ENCODE results near the gene LRRFIP1. TPM values are rescaled to one million over a fixed set of nuclear protein-coding genes. Genes with fewer than 3 reads are reported as not detected.

Gene LRRFIP1
- total and polyA plus RNA-seq, 12 donors, result 18.7 to 79.7 (median 51.8) TPM

- Histone ChIP-seq H3K36me3 (replicated peaks in 1 of 2) (peaks cover 0 to 5% of the 10 kb centered on the region in 2 donors), H3K27me3 (no peaks in the 10 kb centered on the region), H3K27ac (peak overlapping the region in 1 of 5 donors; percentile 18), H3K4me3 (no peak overlapping the region), H3K4me1 (replicated peaks in 1 of 2) (peaks cover 10 to 13% of the 10 kb centered on the region in 2 donors), H3K9me3 (replicated peaks in 1 of 3) (no peaks in the 10 kb centered on the region)
- intact Hi-C loops (cut with DNase I), result loop anchor here (2.0 to 10.0 kb wide), 4 partner anchors 71 to 229 kb away; no protein-coding TSS in a partner anchor
- TF ChIP-seq POLR2A (IDR thresholded peaks at IDR 0.05) (no peak), CTCF (IDR thresholded peaks at IDR 0.05) (peak in 2 of 6 experiments; percentile 12 to 24)
- DNase-seq, result peak in 5 of 7 donors; percentile 17 to 72 (median 52)
- 65 to 74% (median 69%) methylated on average over 9 to 12 of the region's 12 CpGs for WGBS, 4 donors
Observed at GRCh38 chr2:237743561-237744269, 116.3 kb downstream of the LRRFIP1 start.

GRCh38 chr2:237744270-237744612 lies 116.9 kb downstream of the LRRFIP1 start:
- H3K27me3 ChIP-seq, result no peaks in the 10 kb centered on the region
- H3K27ac ChIP-seq, result peak overlapping the region in 1 of 5 donors; percentile 18
- peak in 1 of 7 donors; percentile 49 for DNase-seq
- H3K4me1 ChIP-seq (replicated peaks in 1 of 2), result peaks cover 5 to 8% of the 10 kb centered on the region in 2 donors
- H3K9me3 ChIP-seq (replicated peaks in 1 of 3), result no peaks in the 10 kb centered on the region
- TF ChIP-seq POLR2A (IDR thresholded peaks at IDR 0.05) (no peak), CTCF (IDR thresholded peaks at IDR 0.05) (no peak)
- intact Hi-C loops (cut with DNase I), result loop anchor here (5.0 to 10.0 kb wide), 3 partner anchors 72 to 229 kb away; no protein-coding TSS in a partner anchor
- WGBS, 4 donors, result 94 to 98% (median 96%) methylated on average over 6 of the region's 6 CpGs
- H3K36me3 ChIP-seq (replicated peaks in 1 of 2), result peaks cover 0 to 10% of the 10 kb centered on the region in 2 donors
- no peak overlapping the region for H3K4me3 ChIP-seq

GRCh38 chr2:237744613-237745249 lies 117.3 kb downstream of the LRRFIP1 start:
- WGBS, 4 donors, result 50 to 51% (median 50%) methylated on average over 18 of the region's 18 CpGs
- H3K4me1 ChIP-seq (replicated peaks in 1 of 2), result peaks cover under 1 to 3% of the 10 kb centered on the region in 2 donors
- no peaks in the 10 kb centered on the region for H3K9me3 ChIP-seq (replicated peaks in 1 of 3)
- DNase-seq, result peak; percentile 59 to 92 (median 79)
- H3K27me3 ChIP-seq, result no peaks in the 10 kb centered on the region
- no peak for TF ChIP-seq POLR2A (IDR thresholded peaks at IDR 0.05)
- peak; percentile 91 to 98 (median 96) for TF ChIP-seq CTCF (IDR thresholded peaks at IDR 0.05)
- H3K36me3 ChIP-seq (replicated peaks in 1 of 2), result peaks cover 0 to 15% of the 10 kb centered on the region in 2 donors
- H3K4me3 ChIP-seq, result no peak overlapping the region
- no peak overlapping the region for H3K27ac ChIP-seq
- intact Hi-C loops (cut with DNase I), result loop anchor here (5.0 to 10.0 kb wide), 3 partner anchors 72 to 230 kb away; no protein-coding TSS in a partner anchor

- intact Hi-C loops (cut with DNase I), result loop anchor here in 1 of 2 donors (5.0 to 10.0 kb wide), 2 partner anchors 73 to 230 kb away; no protein-coding TSS in a partner anchor
- DNase-seq, result no peak
- H3K36me3 ChIP-seq (replicated peaks in 1 of 2), result peaks cover 0 to 20% of the 10 kb centered on the region in 2 donors
- no peak overlapping the region for H3K27ac ChIP-seq
- H3K27me3 ChIP-seq, result no peaks in the 10 kb centered on the region
- no peak overlapping the region for H3K4me3 ChIP-seq
- TF ChIP-seq POLR2A (IDR thresholded peaks at IDR 0.05), result no peak
- TF ChIP-seq CTCF (IDR thresholded peaks at IDR 0.05), result no peak
- H3K4me1 ChIP-seq (replicated peaks in 1 of 2), result no peaks in the 10 kb centered on the region
- H3K9me3 ChIP-seq (replicated peaks in 1 of 3), result no peaks in the 10 kb centered on the region
- WGBS, 4 donors, result 51 to 56% (median 53%) methylated on average over 5 of the region's 5 CpGs
Observed at GRCh38 chr2:237745250-237745613, 117.8 kb downstream of the LRRFIP1 start.

All from adrenal gland (tissue), 12 donors.